Ascending aorta (tissue), 2 donors: ENCODE data around the gene AIF1. TPM values are rescaled to one million over a fixed set of nuclear protein-coding genes. Genes with fewer than 3 reads are reported as not detected.

Source experiments
- DNase-seq, 2 donors: peaks; one replicate each; pipeline ENCODE4 v3.0.0-alpha.2; 2019; ENCODE audit warnings: low spot score in 2 of 2
- H3K27ac ChIP-seq, 2 donors: fragments of 200-600 bp; sonication (generic); one replicate each; pipeline ENCODE4 v1.5.1; 2016 to 2017; ENCODE audit warnings: mild to moderate bottlenecking in 1 of 2
- H3K27me3 ChIP-seq: fragments of 200-600 bp; sonication (generic); one replicate; pipeline ENCODE4 v1.5.1; 2017
- H3K36me3 ChIP-seq, 2 donors: fragments of 200-600 bp; sonication (generic); one replicate each; pipeline ENCODE4 v1.5.1; 2016
- H3K4me1 ChIP-seq, 2 donors: fragments of 200-600 bp; sonication (generic); one replicate each; pipeline ENCODE4 v1.5.1; 2016 to 2017; ENCODE audit warnings: mild to moderate bottlenecking in 1 of 2
- H3K4me3 ChIP-seq, 2 donors: fragments of 200-600 bp; sonication (generic); one replicate each; pipeline ENCODE4 v1.5.1; 2016 to 2017; ENCODE audit warnings: mild to moderate bottlenecking in 1 of 2
- H3K9me3 ChIP-seq, 2 donors: fragments of 200-600 bp; sonication (generic); one replicate each; pipeline ENCODE4 v1.5.1; 2016
- CTCF ChIP-seq, 3 experiments: fragments of 200-600 bp in 2 of 3; fragments of 450-650 bp in 1 of 3; sonication (generic) in 2 of 3; IDR thresholded peaks; one replicate each; pipeline ENCODE4 v1.5.1; 2016 to 2019; ENCODE audit warnings: antibody characterized with exemption in 3 of 3, mild to moderate bottlenecking in 1 of 3, moderate library complexity in 1 of 3
- intact Hi-C: fragments of 100-400 bp; cut with DNase I; formaldehyde crosslinking; loops from one replicate; pipeline ENCODE4 v1.15.1; 2023
- total RNA-seq: library from RNA; depleted of rRNA; stranded (reverse); fragments of >200 nt; gene quantifications from one replicate; pipeline ENCODE4 v1.1.0, GENCODE V29; 2016

AIF1 gene
- total RNA-seq, 1 donor from 2014 or later, result 1.7 TPM

- intact Hi-C loops, result loop anchor here (2.0 to 10.0 kb wide), 3 partner anchors 41 to 1353 kb away; partner anchors contain the start of genes MRPS18B and PPP1R10
Measured at GRCh38 chr6:31621320-31621939, 6.4 kb downstream of the AIF1 start.

GRCh38 chr6:31621991-31622390 is 7.0 kb downstream of the AIF1 start:
- TF ChIP-seq CTCF (IDR thresholded peaks at IDR 0.05), result no peak
- intact Hi-C loops, result loop anchor here (2.0 to 10.0 kb wide), 3 partner anchors 41 to 1353 kb away; partner anchors contain the start of genes MRPS18B and PPP1R10

More at GRCh38 chr6:31621320-31621939, 6.4 kb downstream of the AIF1 start:
- H3K4me3 ChIP-seq, result peak overlapping the region; percentile 76 to 93
- peak overlapping the region; percentile 98 to 99 for H3K27ac ChIP-seq
- H3K9me3 ChIP-seq, result no peaks in the 10 kb centered on the region
- peaks cover 8 to 9% of the 10 kb centered on the region in 2 donors for H3K4me1 ChIP-seq
- no peaks in the 10 kb centered on the region for H3K27me3 ChIP-seq
- no peak for TF ChIP-seq CTCF (IDR thresholded peaks at IDR 0.05)
- no peak for DNase-seq
- H3K36me3 ChIP-seq, result peaks cover 31 to 32% of the 10 kb centered on the region in 2 donors

GRCh38 chr6:31622684-31623091 is 7.7 kb downstream of the AIF1 start:
- Histone ChIP-seq H3K4me3 (no peak overlapping the region), H3K27ac (no peak overlapping the region), H3K36me3 (peaks cover 44 to 45% of the 10 kb centered on the region in 2 donors), H3K27me3 (no peaks in the 10 kb centered on the region), H3K4me1 (peaks cover 8 to 9% of the 10 kb centered on the region in 2 donors), H3K9me3 (no peaks in the 10 kb centered on the region)
- TF ChIP-seq CTCF (IDR thresholded peaks at IDR 0.05), result no peak
- DNase-seq, result no peak
- intact Hi-C loops, result loop anchor here (5.0 to 10.0 kb wide), 2 partner anchors 1005 to 1352 kb away; partner anchors contain the start of genes MRPS18B and PPP1R10

More at GRCh38 chr6:31621991-31622390, 7.0 kb downstream of the AIF1 start:
- Histone ChIP-seq H3K9me3 (no peaks in the 10 kb centered on the region), H3K4me1 (peaks cover 8 to 9% of the 10 kb centered on the region in 2 donors), H3K27ac (peak overlapping the region; percentile 98 to 99), H3K27me3 (no peaks in the 10 kb centered on the region), H3K4me3 (peak overlapping the region; percentile 76 to 93), H3K36me3 (peaks cover 37 to 38% of the 10 kb centered on the region in 2 donors)
- DNase-seq, result no peak

- no peak for DNase-seq
- H3K9me3 ChIP-seq, result no peaks in the 10 kb centered on the region
- intact Hi-C loops, result loop anchor here (5.0 to 10.0 kb wide), 2 partner anchors 1007 to 1351 kb away; partner anchors contain the start of genes MRPS18B and PPP1R10
- no peak overlapping the region for H3K4me3 ChIP-seq
- peaks cover 8 to 9% of the 10 kb centered on the region in 2 donors for H3K4me1 ChIP-seq
- H3K36me3 ChIP-seq, result peaks cover 58 to 59% of the 10 kb centered on the region in 2 donors
- TF ChIP-seq CTCF (IDR thresholded peaks at IDR 0.05), result no peak
- no peaks in the 10 kb centered on the region for H3K27me3 ChIP-seq
- no peak overlapping the region for H3K27ac ChIP-seq
Measured at GRCh38 chr6:31624070-31624469, 9.0 kb downstream of the AIF1 start.

GRCh38 chr6:31626952-31627351 is 11.9 kb downstream of the AIF1 start:
- H3K27me3 ChIP-seq, result no peaks in the 10 kb centered on the region
- DNase-seq, result no peak
- intact Hi-C loops, result loop anchor here (10.0 kb wide), 1 partner anchor 1348 kb away; no protein-coding TSS in a partner anchor
- no peak overlapping the region for H3K4me3 ChIP-seq
- no peaks in the 10 kb centered on the region for H3K9me3 ChIP-seq
- H3K27ac ChIP-seq, result no peak overlapping the region
- no peak for TF ChIP-seq CTCF (IDR thresholded peaks at IDR 0.05)
- peaks cover 86 to 87% of the 10 kb centered on the region in 2 donors for H3K36me3 ChIP-seq
- peaks cover 3 to 7% of the 10 kb centered on the region in 2 donors for H3K4me1 ChIP-seq
